Fibroblast of skin of left biceps (primary cell): ENCODE data around the gene OR52B2.

ENCODE experiments used
- DNase-seq, 2 experiments: peaks; one replicate each; pipeline ENCODE4 v3.0.0-alpha.2; 2013; ENCODE audit warnings: low read depth in 2 of 2

OR52B2 gene

DNA sequence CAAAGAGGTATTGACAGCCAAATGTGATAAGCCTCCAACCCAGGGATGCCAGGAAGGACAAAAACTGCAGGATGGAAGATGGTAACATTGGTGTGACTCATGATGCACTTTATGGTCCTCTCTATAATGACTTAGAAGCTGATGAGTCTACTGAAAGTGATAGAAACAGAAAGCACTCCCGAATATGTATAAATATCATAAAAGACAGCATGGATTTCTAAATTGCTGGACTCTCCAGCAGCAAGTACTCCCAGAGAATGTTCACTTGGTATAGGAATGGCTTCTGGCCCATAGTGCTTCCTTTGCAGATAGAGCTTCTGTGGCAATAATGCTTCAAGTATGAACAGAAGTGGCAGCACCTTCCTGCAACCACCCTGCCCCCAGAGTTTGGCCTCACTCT lies at the start of gene OR52B2:
Gene OR52B2 (minus strand): TSS at position 101 of the 400 bp plus-strand sequence. CDS start 0 bp downstream, at position 101.
- DNase-seq = no peak

DNA sequence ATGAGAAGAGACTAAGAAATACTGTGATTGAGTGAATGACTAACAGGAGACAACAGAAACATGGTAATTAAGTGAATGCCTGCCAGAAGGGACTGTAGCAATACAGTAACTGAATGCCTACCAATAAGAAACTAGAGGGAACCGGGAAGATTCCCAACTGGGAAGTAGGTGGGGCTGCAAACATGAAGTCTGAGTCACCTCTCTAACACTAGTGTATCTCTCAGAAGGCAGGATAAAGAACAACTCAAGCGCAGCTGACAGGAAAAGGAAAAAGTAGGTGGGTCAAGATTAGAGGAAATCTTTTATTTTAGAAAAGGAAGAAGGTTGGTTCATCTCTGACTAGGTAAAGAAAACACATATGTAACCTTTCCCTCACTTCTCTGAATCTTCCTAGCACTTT lies 49.2 kb upstream of the OR52B2 start:
- peak; percentile 58 to 65 for DNase-seq

DNA sequence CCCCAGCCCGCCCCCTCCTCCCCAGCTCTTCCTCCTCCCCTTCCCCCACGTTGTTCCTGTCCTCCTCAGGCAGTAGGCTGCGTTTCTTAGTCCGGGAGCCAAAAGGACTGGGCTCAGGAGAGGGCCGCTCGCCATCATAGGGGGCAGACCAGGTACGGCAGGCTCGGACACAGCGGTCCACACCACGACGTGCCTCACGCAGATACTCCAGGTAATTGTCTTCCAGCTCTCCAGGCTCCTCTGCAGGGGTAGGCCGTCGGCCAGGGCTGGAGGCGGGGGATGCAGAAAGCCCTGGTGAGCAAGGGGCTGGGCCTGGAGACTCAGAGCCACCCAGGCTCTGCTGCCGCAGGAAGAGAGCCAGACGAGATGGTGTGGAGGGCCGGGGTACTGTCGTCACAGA lies 47.6 kb upstream of the OR52B2 start:
- no peak for DNase-seq

DNA sequence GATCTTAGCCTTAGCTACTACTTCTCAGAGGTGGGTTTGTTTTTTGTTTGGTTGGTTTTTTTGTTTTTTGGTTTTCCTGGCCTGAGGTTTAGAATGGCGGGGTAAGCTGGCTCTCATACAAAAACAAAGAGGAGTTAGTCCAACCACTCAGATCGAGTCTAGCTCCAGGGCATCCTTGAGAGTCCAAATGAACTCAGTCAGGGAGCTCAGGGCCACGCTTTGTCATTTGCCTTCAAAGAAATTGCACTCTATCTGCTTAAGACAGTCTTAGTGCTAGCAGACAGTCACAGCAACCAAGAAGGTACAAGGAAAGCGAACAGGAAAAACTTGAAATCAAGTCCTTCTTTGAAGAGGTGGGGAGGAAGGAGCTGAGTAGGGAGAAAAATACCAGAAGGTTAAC lies 46.4 kb upstream of the OR52B2 start:
- DNase-seq = no peak

DNA sequence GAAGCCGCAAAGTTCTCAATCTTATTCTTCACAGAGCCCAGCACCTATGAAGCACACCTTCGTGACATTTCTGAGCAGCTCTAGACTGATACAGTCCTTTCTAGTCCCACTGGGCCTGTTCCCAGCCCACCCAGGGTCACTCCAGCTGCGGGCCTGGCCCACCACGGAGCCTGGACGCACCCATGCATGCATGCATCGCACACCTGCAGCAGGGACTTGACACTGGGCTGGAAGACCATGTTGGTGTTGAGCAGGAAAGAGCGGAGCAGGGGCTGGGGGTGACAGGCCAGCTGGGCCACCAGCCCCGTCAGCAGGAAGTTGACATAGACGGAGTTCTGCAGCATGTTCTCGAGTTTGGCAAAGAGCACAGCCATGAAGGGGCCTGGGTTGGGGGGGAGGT lies 44.4 kb upstream of the OR52B2 start:
- no peak for DNase-seq

DNA sequence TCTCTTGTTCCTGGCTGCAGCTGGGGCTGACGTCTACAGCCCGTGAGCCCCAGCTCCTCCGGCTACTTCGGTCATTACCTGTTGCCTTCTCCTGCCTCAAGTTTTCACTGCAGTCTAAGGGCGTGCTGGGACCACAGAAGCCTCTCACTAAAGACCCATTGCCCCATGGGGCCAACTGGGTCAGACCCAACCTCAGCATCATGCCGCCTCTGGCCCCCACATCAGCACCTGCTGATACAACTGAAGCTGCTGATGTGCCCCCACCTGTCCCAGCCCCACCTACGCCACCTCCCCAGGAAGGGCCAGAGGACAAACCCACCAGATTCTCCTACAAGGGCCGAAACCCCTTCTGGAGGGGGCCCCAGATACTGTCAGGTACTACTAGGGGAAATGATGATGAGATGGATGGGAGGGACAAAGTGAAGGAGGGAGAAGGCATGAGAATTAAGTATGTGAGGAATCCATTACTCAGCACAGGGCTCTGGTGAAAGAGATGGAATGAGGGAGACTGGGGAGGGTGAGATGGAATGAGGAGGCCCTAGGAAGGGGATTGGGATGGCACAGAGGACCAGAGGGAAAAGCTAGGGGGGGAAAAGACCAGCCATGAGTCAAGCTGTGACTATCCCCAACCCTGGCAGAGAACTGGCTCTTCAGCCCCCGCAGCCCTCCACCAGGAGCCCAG lies 40.3 kb upstream of the OR52B2 start:
- DNase-seq = no peak

DNA sequence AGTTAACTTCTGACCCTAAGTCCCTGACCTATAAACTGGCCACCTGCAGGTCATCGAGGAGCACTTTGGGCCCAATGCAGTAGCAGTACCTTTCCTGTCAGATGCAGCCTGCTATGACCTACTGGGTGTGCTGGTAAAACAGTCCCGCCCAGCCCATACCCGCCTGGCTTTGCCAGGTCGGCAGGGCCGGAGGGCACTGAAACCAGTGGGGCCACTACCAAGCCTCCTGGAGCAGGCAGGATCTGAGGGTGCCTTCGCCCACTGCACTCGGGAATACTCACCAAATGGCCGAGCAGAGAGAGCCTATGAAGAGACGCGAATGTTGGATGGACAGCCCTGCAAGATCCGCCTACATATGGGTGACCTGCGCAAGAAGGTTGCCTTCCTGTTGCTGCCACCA lies 39.7 kb upstream of the OR52B2 start:
- no peak for DNase-seq

DNA sequence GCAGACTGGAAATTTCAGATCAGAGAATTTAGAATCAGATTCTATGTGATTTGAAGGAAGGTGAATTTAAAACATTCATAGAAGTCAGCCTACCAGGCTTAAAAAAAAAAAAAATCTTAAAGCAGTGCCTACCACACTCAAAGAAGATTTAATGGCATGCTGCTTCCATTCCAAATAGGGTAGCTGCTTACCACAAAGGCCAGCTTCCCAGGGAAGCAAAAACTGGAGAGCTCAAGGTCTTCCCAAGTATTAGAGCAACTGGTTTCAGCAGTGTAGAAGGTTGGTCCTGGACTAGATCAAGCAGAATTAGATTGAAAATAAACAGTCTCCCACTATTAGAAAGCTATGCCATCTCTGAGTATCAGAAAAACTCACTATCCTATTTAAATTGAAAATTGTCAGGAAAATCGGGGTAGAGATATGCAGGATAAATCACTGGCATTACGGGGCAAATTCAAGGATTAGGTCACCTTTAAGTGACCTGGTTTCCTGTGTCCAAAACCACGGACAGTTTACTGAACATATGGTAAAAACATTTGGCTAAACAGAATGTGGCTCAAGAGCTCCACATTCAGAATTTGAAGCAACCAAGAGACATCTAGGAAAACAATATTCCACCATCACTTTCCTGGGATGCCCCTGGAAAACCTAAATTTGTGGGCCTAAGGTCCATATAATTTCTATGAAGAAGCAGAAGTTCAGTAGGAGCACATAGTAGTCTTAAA lies 36.5 kb upstream of the OR52B2 start:
- DNase-seq = no peak

DNA sequence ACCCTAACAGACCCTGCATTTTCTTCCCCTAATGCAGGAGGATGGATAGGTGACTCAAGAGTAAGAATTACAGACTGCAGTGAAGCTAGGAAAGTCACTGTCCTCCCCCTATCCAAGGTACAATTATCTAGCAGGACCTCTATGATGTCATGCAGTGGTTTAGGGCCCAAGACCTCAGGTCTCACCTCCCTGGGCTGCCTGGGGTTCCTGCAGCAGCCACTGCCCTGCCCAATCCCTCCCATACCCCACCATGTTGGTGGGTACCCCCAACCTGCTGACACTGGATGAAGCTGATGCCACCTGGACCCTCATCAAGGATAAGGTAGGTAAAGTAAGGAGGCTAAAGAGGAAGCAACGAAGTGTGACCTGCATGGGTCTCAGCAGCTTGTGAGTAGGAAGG lies 35.2 kb upstream of the OR52B2 start, which contains the start of gene C11orf42:
Gene C11orf42 (plus strand): TSS at position 192 of the 400 bp plus-strand sequence. CDS start 59 bp downstream, at position 251.
- no peak for DNase-seq

DNA sequence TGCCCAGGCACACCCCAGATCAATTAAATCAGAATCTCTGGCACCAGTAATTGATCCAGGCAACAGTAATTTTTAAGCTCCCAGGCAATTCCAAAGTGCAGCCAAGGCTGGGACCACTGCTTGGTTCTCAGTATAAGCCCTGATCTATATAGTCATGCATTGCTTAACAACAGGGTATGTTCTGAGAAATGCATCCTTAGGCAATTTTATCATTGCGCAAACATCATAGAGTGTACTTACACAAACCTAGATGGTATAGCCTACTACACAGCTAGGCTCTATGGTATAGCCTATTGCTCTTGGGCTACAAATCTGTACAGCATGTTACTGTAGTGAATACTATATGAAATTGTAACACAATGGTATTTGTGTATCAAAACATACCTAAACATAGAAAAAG lies 34.6 kb upstream of the OR52B2 start:
- no peak for DNase-seq

DNA sequence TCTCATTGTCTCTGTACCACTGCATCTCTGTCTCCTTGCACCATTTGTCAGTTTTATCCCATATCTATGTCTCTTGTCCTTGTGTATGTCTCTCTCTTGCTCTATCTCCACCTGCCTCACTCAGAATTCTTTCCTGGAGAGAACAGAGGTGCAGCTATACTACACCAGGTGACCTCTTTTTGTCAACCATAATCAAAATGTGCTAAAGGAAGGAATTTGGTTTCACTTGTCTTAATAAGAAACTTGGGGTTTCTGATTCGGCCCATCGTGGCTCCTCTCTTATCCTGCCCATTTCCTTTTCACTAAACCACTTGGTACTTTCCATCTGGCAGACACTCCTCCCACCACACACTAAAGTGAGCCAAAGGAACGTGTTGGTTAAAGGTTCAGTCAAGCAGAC lies 33.2 kb upstream of the OR52B2 start:
- DNase-seq = no peak

DNA sequence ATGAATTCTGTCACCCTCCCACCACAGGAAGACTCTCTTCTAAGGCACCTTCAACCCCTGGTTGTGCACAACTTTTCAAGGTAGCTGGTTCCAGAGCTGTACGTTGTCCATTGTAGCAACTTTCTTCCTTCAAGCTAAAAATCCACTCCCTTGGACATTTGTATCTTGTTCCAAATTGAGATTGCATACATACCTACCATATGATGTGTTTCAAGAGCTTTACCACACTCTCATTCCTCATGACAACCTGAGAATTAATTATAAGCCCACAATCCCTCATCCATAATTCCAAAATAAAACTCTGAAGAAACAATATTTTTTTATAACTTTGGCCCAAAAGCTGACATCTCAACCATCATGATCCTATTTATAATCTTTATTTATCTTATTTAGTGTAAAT lies 31.9 kb upstream of the OR52B2 start:
- DNase-seq = no peak

DNA sequence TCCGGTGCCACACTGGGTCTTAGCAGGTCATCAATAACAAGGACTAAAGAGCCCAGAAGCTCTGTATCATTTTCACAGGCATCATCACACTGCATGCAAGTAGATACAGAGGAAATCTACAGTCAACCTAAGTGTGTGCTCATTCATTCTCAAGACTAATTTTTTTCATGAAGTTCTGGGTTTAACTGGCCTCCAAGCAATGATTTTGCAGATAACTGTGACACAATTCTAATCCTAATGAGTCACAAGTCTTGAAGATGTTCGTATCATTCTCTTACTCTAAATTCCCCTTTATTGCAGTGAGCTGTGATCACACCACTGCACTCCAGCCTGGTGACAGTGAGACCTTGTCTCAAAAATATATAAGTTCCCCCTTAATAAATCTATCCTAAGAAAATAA lies 31.4 kb upstream of the OR52B2 start:
- no peak for DNase-seq

DNA sequence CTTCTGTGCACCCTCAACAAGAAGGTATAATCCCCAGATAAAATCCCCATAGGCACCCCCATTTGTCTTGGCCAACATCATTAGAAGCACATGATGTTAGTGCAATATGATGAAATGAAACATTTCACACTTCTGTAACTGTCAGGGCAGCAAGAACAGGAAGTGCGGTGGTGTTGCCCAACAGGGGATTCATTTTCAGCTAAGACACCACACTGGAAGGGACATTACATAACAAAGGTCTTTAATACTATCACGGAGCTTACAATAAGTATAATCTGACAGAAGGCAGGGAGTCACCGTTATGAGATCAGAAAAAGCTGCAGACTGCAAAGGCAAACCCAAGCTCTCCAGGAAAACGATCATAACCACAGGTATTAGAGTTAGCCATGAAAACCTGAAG lies 30.8 kb upstream of the OR52B2 start:
- DNase-seq = no peak

DNA sequence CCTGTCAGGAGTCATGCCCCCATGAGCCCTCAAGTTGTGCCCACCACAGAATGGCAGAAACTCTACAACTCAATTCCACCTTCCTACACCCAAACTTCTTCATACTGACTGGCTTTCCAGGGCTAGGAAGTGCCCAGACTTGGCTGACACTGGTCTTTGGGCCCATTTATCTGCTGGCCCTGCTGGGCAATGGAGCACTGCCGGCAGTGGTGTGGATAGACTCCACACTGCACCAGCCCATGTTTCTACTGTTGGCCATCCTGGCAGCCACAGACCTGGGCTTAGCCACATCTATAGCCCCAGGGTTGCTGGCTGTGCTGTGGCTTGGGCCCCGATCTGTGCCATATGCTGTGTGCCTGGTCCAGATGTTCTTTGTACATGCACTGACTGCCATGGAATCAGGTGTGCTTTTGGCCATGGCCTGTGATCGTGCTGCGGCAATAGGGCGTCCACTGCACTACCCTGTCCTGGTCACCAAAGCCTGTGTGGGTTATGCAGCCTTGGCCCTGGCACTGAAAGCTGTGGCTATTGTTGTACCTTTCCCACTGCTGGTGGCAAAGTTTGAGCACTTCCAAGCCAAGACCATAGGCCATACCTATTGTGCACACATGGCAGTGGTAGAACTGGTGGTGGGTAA lies 29.2 kb upstream of the OR52B2 start, which contains the start of gene OR52W1:
Gene OR52W1 (plus strand): TSS at position 51 of the 637 bp plus-strand sequence. CDS start 0 bp downstream, at position 51.
- DNase-seq = no peak

DNA sequence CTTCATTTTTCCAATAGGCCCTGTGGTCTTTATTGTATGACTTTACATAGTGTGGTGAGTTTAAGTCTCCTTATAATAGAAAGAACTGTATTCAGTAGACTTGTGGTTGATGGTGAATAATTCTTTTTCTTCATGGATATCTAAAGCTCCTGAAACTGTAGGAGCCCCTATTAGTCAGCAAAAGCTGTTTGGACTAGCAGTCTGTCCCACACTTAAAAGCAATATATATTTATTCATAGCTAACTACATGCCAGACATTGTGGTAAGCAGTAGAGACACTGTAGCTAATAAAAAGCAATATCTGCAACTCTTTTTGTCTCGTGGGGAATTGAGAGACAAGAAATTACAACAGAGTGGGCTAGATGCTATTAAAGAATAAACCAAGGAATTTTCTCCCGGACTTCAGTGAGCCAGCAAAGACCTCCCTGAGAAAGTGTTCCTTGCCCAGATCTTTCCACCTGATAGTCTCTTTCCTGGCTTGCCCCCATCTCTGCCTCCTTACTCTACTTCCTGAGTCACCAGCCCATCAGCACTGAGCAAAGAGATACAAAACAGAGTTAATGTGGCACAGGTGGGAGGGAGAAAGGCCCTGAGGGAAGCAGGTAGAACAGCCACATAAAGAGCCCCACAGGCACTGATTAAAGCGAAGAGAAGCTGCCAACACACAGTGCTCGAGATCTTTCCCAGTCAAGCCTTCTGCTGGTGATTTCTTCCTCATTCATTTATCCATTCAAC lies 27.5 kb upstream of the OR52B2 start:
- DNase-seq = no peak

DNA sequence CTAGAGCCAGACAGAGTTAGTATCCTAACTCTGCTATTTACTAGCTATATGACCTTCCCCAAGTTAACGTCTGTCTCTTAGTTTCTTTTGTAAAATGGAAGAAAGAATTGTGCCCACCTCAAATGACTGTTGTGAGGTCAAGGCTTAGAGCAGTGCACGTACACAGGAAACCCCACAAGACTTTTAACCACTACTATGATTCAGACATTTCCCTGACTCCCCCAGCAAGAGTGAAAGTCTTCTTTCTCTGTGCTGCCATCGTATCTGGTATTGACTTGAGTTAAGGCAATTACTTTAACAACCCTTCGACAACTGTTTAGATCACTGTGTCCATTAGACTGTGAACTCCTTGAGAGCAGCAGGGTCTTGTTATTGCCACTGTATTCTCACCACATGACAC lies 26.3 kb upstream of the OR52B2 start:
- DNase-seq = no peak

DNA sequence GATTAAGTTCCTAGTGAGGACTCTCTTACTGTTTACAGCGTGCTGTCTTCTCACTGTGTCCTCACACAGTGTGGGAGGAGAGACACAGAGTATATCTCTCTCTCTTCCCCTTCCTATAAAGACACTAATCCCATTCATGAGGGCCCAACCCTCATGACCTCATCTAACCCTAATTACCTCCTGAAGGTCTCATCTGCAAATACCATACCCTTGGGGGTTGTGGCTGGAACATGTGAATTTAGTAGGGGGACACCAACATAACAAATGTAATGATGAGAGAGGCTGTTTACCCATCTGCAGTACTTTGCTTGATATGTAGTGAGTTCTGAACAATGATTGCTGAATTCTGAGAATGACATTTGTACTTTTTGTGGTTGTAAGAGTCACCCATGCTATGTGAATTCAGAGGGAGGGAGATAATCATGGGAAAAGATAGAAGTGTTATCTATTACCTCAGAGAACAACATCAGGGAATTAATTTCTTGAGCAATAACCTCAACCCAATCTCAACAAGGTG lies 24.0 kb upstream of the OR52B2 start:
- no peak for DNase-seq

DNA sequence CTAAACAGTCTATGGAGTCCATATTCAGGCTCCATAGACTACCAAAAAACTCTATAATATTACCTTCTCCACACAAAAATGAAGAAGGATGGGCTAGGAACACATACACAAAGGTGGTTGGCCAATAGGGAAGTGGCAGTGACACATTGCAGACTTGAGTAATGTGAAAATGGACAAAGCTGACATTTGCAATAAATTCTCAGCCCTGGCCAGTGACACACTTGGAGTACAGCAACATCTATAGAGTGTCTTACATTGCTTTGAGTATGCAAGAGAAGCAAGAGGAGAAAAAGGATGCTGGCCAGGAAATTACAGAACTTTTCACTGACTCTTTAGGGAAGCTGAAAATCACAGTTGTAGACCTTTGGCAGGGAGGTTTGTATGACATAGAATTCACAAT lies 21.6 kb upstream of the OR52B2 start:
- no peak for DNase-seq

DNA sequence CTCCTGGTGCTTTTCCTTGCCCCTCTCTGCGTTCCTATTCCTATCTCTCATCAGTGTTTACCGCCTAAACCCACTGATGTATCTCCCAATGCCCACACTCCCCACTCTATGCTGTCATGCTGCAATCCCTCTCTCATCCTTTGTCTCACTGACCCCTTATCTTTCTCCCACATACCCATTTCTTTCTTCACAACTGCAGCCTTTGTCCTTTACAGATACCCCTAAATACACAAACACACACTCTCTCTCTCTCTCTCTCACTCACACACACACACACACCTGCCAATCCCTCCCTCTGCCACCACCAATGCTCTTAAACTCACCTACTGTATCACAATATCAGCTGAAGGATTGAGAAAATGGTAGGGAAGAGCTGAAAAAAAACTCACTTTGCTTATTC lies 5.3 kb upstream of the OR52B2 start:
- no peak for DNase-seq

DNA sequence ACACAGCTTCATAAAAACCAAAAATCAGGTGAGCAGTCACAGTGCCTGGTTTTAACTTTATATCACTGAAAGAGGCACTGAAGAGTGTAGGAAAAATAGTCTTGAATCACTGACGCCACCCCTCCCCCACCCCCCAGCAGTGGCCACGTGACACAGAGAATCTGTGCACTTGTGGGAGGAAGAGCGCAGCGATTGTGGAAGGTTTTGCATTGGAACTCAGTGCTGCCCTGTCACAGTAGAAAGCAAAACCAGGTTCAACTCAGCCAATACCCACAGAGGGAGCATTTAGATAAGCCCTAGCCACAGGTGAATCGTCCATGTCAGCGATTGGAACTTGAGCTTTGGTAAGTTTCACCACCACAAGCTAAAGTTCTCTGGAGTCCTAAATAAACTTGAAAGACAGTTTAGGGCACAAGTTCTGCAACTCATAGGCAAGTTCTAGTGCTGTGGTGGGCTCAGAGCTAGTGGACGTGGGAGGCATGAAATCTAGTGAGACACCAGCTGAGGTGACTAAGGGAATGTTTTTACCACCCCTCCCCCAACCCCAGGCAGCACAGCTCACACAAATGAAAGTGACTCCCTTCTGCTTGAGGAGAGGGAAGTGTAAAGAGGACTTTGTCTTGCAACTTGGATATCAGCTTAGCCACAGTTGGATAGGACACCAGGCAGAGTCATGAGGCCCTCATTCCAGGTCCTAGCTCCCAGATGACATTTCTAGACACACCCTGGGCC lies 13.3 kb downstream of the OR52B2 start:
- no peak for DNase-seq
